Mucosa of rectum (tissue), 2 donors: ENCODE measurements around the gene BBX.

Experiments used
- H3K27ac ChIP-seq, 2 donors: one replicate each; pipeline ENCODE4 v1.7.0; 2013; ENCODE audit warnings: inconsistent platforms in 2 of 2, low read depth in 2 of 2, low read length in 2 of 2
- H3K27me3 ChIP-seq, 2 donors: one replicate each; pipeline ENCODE4 v1.7.0; 2013; ENCODE audit warnings: low read length in 2 of 2; ENCODE audit not compliant: control insufficient read depth in 2 of 2, insufficient read depth in 2 of 2
- H3K36me3 ChIP-seq, 2 donors: one replicate each; pipeline ENCODE4 v1.7.0; 2013; ENCODE audit warnings: low read length in 2 of 2; ENCODE audit not compliant: control insufficient read depth in 2 of 2, insufficient read depth in 2 of 2
- H3K4me1 ChIP-seq, 2 donors: one replicate each; pipeline ENCODE4 v1.7.0; 2013; ENCODE audit warnings: low read length in 2 of 2, mild to moderate bottlenecking in 1 of 2; ENCODE audit not compliant: control insufficient read depth in 2 of 2, insufficient read depth in 2 of 2
- H3K4me3 ChIP-seq, 2 donors: one replicate each; pipeline ENCODE4 v1.7.0; 2013; ENCODE audit warnings: low read length in 2 of 2
- H3K9ac ChIP-seq, 2 donors: one replicate each; pipeline ENCODE4 v1.7.0; 2013; ENCODE audit warnings: low read length in 2 of 2, low read depth in 1 of 2, mild to moderate bottlenecking in 1 of 2
- H3K9me3 ChIP-seq, 2 donors: one replicate each; pipeline ENCODE4 v1.7.0; 2013; ENCODE audit warnings: low read length in 2 of 2; ENCODE audit not compliant: control insufficient read depth in 2 of 2
- donor health status: healthy.
- donor health status: Normal muscosa, but diverticular disease.

Gene BBX

DNA sequence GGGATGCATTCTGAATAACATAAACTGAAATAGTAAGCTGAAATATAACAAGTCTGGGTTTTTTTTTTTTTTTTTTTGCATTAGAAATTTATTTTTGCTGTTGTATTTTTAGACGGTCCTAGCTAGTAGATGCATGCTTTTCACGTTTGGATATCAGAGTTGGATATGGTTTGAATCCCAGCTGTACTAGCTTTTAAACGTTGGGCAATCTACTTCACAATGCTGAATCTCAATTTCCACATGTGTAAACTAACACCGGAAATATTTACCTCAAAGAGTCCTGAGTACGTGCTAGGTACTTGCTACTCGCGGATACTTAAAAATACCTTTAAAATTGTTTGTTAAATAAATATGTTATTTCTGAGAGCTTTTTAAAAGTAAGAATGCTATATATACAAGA, 139.8 kb downstream of the BBX start:
- Histone ChIP-seq H3K9me3 (no peaks in the 10 kb centered on the region), H3K4me1 (peaks cover 0 to 4% of the 10 kb centered on the region in 2 donors), H3K4me3 (no peak overlapping the region), H3K36me3 (no peaks in the 10 kb centered on the region), H3K27me3 (no peaks in the 10 kb centered on the region), H3K9ac (no peak overlapping the region), H3K27ac (no peak overlapping the region)

DNA sequence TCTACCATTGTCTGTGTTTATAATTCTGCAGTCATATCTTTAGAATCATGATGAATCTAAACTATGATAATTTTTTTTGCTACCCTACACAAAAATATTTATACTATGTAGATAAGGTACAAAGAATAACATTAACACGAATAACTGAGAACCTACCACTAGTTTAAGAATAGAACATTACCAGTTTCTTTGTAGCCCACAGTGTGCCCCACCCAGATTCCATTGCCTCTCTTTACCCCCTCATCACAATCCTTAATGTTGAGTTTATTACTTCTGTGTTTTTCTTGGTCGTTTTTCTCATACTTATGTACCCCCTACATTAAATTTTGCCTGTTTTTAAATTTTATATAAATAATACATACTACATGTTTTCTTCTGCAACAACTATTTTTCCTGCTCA, 140.5 kb downstream of the BBX start:
- no peaks in the 10 kb centered on the region for H3K27me3 ChIP-seq
- no peak overlapping the region for H3K27ac ChIP-seq
- H3K9ac ChIP-seq, result no peak overlapping the region
- no peaks in the 10 kb centered on the region for H3K36me3 ChIP-seq
- peaks cover 0 to 4% of the 10 kb centered on the region in 2 donors for H3K4me1 ChIP-seq
- H3K9me3 ChIP-seq, result no peaks in the 10 kb centered on the region
- no peak overlapping the region for H3K4me3 ChIP-seq

- H3K27ac ChIP-seq, result no peak overlapping the region
- H3K4me3 ChIP-seq, result no peak overlapping the region
- H3K9me3 ChIP-seq, result no peaks in the 10 kb centered on the region
These were observed 141.9 kb downstream of the BBX start for GRCh38 chr3:107664614-107665013.

DNA sequence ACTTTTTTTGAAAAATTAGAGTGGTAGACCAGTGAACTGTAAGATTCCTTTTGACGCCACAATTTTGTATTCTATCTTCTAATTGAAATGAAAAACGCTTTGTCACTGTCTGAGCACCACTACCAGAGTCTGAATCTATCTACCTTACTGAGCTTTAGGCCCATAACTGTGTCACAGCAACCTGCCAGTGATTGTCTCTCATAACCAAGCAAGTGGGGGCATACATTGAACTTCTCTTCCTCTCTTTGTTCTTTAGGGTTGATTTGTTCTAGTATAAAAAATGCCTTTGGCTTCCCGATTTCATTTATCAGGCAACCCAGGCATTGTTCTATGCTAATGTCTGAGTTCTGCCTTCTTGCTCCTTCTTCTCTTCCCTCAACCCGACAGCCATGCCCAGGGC, 142.6 kb downstream of the BBX start:
- no peak overlapping the region for H3K9ac ChIP-seq
- H3K27me3 ChIP-seq, result no peaks in the 10 kb centered on the region
- no peak overlapping the region for H3K4me3 ChIP-seq
- no peaks in the 10 kb centered on the region for H3K36me3 ChIP-seq
- no peak overlapping the region for H3K27ac ChIP-seq
- H3K9me3 ChIP-seq, result no peaks in the 10 kb centered on the region
- H3K4me1 ChIP-seq, result peaks cover 0 to 4% of the 10 kb centered on the region in 2 donors

More at GRCh38 chr3:107664614-107665013, 141.9 kb downstream of the BBX start:
- Histone ChIP-seq H3K4me1 (peaks cover 0 to 4% of the 10 kb centered on the region in 2 donors), H3K27me3 (no peaks in the 10 kb centered on the region), H3K36me3 (no peaks in the 10 kb centered on the region), H3K9ac (no peak overlapping the region)

DNA sequence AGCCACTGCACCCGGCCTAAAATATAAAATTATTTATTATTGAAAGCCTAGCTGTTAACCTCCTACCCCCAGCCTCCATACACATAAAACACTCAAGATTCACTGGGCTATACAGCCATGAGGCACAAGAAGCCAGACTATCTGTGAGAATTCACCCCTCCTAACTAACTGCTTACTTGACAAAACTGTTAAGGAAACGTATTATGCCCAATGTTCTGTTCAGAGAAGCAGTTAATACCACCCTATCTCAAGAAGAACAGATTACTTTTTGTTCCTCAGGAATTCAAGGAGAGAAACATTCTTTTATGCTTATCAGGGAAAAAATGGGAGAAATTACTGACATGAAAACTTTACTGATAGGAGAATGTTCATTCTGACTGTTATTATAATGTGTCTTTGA, 144.1 kb downstream of the BBX start:
- Histone ChIP-seq H3K27ac (no peak overlapping the region), H3K9me3 (no peaks in the 10 kb centered on the region), H3K4me3 (no peak overlapping the region), H3K27me3 (no peaks in the 10 kb centered on the region), H3K4me1 (peaks cover 0 to under 1% of the 10 kb centered on the region in 2 donors), H3K9ac (no peak overlapping the region), H3K36me3 (no peaks in the 10 kb centered on the region)

GRCh38 chr3:107668416-107668815, 145.7 kb downstream of the BBX start:
- H3K9me3 ChIP-seq, result no peaks in the 10 kb centered on the region

GRCh38 chr3:107668963-107669362, 146.2 kb downstream of the BBX start:
- H3K9ac ChIP-seq, result no peak overlapping the region
- no peaks in the 10 kb centered on the region for H3K36me3 ChIP-seq
- H3K4me3 ChIP-seq, result no peak overlapping the region
- H3K9me3 ChIP-seq, result no peaks in the 10 kb centered on the region
- H3K27ac ChIP-seq, result no peak overlapping the region
- H3K4me1 ChIP-seq, result no peaks in the 10 kb centered on the region
- H3K27me3 ChIP-seq, result no peaks in the 10 kb centered on the region

More at GRCh38 chr3:107668416-107668815, 145.7 kb downstream of the BBX start:
- Histone ChIP-seq H3K4me3 (no peak overlapping the region), H3K9ac (no peak overlapping the region), H3K4me1 (no peaks in the 10 kb centered on the region), H3K27ac (no peak overlapping the region), H3K27me3 (no peaks in the 10 kb centered on the region), H3K36me3 (no peaks in the 10 kb centered on the region)

GRCh38 chr3:107669669-107670068, 146.9 kb downstream of the BBX start:
- no peaks in the 10 kb centered on the region for H3K9me3 ChIP-seq
- H3K9ac ChIP-seq, result no peak overlapping the region
- H3K4me3 ChIP-seq, result no peak overlapping the region
- H3K27me3 ChIP-seq, result no peaks in the 10 kb centered on the region
- no peak overlapping the region for H3K27ac ChIP-seq
- H3K36me3 ChIP-seq, result no peaks in the 10 kb centered on the region
- H3K4me1 ChIP-seq, result no peaks in the 10 kb centered on the region

DNA sequence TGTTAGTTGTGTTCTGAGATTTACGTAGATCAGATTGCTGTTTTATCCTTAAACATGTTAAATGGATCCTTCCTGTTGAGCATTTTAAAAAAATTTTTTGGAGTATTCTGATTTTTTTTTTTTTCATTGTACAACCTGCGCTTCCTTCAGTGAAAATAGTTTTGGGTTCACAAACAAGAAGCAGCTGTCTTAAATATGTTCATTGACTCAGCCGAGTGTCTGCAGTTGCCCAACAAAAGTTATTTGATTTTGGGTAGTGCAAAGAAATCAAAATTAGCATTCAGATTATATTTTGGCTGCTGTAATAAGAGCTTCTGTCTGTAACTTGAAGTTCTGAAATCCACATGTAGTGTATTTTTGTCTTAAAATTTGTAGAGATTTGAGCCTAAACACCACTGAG, 148.2 kb downstream of the BBX start:
- no peak overlapping the region for H3K9ac ChIP-seq
- no peak overlapping the region for H3K27ac ChIP-seq
- no peaks in the 10 kb centered on the region for H3K36me3 ChIP-seq
- no peaks in the 10 kb centered on the region for H3K4me1 ChIP-seq
- H3K27me3 ChIP-seq, result no peaks in the 10 kb centered on the region
- no peak overlapping the region for H3K4me3 ChIP-seq
- no peaks in the 10 kb centered on the region for H3K9me3 ChIP-seq

- Histone ChIP-seq H3K4me3 (no peak overlapping the region), H3K36me3 (no peaks in the 10 kb centered on the region), H3K27me3 (no peaks in the 10 kb centered on the region), H3K27ac (no peak overlapping the region), H3K4me1 (no peaks in the 10 kb centered on the region), H3K9ac (no peak overlapping the region), H3K9me3 (no peaks in the 10 kb centered on the region)
These were observed 151.6 kb downstream of the BBX start for GRCh38 chr3:107674371-107674770.
